GM19455 (cell line): Measurements from ENCODE around the gene SLA2.
A peak's percentile ranks its signal among the peaks of the same experiment; 100 is the strongest.
"Not testable (repeated sequence)": the region's sequence is repeated elsewhere in the genome, so short reads cannot be mapped to it uniquely, and the experiment has no call there.

Experiments
- ATAC-seq: cut with Tn5 transposase; IDR thresholded peaks from one replicate; pipeline ENCODE4 v1.9.1; 2021; ENCODE audit not compliant: unreplicated experiment

SLA2 gene

DNA sequence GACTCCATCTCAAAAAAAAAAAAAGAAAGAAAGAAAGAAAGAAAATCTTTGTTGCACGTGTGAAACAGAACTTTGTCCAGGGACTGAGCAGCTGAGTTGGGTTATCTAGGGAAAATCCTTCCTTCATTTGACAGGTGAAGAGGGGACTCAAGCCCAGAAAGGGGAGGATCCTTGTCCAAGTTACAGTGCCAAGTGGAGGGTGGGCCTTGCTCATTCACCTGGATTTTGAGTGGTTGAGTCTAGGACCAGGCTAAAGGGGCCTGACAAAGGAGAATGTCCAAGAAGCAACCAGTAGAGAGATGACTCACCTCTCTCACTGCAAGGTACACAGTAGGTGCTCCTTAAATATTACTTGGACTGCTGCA is 69.9 kb downstream of the SLA2 start:
- no peak for ATAC-seq

DNA sequence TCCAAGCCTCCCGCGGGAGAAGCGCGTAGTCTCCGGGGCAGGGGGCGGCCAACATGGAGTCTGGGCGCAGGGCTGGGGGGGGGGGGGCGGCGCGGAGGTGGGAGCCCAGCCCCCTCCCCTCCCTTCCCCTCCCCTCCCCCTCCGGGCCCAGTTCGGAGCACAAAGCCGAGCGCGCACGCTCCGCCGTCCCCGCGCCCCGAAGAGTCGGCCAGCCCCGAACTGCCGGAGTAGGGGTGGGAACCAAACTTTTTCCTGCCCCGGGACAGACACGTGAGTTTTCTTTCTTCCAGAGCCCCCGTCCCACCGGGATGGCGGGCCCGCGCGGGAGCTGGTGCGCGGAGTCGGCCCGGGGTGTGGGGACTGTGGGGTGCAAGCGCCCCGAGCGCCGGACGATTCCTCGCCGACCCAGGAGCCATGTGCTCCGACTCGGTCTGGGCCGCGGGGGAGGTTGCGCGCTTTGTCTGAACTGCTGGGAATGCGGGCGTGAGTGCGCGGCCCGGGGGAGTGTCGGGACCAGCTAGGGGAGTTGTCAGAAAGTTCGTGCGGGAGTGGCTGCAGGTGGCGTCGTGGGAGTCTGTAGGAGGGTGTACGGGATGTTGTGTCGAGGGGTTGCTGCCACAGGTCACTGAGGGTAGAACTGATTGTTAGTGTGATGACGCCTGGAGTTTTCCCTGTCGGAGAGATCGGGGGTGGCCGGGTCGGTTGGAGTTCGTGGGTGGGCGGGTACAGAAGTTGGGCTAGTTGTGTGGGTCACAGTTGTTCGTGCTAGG is 71.4 kb downstream of the SLA2 start:
- ATAC-seq: no peak

DNA sequence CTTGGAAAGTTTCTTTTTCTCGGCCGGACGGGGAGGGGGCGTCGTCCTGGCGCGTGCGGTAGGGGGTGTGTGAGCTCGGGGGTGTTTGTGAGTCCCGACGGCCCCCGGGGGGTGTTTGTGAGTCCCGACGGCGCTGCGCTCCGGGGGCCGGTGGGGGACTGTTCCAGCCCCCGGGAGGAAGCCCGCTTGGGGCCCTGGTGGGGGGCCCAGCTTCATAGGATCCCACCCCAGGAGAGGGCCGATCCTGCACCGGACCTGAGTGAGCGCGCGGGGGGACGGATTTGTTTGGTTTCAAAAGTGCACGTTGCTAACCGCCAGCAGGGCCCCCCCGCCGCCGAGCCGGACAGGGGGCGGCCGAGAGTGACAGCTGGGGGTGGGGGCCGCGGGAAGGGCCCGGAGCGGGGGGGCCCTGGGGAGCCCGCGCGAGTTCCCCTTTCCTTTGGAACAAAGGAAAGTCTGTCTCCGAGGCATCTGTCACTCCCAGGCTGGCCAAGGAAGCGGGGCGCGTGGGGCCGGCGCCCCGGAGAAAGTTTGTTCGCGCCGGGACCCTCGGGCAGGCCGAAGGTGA is 72.1 kb downstream of the SLA2 start:
- ATAC-seq: no peak

DNA sequence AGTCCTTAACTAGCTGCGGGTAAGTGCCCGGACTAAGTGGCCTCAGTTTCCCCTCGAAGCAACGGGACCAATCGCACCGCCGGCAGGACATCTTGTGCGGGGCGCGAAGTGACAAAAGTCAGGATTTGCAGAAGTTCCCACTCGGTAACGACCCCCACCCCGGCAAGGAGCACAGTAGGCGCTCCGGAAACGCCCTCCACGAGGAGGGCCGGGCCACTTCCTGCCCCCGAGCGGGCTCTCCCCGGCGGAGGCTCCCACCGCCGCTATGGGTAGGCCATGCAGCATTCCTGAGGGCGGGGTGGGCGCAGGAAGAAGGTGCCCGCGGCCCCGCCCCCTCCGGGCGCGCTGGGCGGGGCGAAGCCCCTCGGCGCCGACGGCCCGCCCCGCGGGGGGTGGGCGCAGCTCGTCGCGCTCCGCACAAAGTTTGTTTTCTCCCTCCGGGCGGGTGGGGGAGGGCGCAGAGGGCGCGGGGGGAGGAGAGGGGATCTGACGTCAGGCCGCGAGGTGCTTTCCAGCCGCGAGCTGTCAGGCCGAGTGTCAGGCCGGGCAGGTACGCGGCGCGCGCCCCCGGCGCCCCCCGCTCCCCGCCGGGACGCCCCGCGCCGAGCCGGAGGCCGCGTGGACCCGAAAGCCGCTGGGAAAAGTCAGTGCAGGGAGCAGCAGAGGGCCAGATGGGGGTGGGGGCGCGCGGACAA is 72.7 kb downstream of the SLA2 start, which contains the start of gene TGIF2:
TSS of gene TGIF2 (plus strand) at position 495 of the 695 bp plus-strand sequence. CDS start 5,178 bp downstream, outside the sequence.
- peak; percentile 66 for ATAC-seq

DNA sequence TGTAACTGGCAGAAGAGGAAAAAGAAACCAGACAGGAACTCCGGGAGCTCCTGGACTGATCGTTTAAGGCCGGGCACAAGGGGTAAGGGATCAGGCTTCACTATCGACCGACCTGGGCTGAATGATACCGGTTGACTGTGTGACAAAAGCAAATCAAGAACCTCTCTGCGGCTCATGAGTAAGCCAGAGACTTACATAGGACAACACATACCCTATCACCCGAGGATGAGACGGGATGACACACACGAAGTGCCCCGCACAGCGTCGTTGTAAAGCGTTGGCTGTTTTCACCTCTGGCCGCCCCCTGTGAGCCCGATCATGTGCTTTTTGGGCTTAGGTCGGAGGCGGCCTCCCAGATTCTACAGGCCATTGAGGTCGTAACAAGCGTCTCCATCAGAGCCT is 73.3 kb downstream of the SLA2 start:
- no peak for ATAC-seq

DNA sequence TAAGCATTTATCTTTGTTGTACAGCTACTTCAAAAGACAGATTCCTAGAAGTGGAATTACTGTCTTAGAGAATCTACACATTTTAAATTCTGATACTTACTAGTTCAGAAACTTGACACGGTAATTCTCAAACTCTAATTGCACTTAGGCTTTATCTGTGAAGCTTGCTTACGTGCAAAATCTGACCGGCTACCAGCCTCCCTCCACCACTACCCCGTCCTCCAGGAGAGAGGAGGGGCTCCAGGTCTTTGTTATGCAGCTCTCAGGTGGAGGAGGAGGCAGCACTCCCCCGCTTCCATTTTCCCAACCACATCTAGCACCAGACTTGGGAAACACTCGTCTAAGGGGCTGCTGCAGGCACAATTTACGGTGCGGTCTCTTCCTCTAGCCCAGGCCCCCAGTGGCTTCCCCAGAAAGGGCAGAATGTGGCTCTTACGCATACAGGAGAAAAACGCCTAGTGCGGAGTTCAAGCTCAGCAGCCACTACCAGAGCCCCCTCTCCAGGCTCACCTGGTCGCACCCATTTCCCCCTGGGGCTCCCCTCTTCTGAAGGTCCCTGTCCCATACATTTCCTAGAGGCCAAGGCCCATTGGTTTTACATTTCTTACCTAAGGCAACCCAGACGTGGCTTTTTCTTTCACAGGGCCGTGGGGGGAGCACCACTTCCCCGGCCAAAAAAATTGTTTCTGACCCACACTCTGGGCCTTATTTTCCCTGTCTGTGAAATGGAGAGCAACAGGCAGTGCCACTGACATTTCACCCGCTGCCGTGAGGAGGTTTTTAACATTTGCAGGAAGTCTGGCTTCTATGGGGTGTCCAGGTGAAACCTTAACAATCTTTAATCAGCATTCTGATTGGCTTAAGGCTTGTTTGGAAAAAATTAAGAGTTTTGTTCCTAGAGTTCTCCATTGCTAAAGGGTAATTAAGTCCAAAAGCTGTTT is 74.2 kb downstream of the SLA2 start:
- ATAC-seq: no peak

DNA sequence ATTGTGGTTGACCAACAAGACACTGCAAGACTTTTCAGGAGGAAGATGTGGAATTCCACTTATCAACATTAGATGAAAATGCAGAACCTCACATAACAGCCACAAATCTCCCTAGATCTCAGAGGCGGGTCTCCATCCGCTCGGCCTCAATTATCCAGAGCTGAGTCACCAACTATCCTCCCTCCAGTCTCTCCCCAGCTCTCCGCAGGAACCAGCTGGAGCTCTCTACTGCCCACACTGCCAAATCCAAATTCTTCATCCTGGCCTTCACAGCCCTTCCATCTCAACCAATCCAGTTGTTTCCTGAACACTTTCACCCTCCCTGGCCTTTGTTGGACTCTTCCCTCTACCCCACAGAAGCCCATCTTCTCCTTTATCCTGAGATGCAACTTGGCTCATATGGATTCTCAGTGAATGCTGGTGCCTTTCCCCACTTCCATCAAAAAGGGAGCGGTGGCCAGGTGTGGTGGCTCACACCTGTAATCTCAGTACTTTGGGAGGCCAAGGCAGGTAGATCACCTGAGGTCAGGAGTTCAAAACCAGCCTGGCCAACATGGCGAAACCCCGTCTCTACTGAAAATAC is 76.1 kb downstream of the SLA2 start:
- no peak for ATAC-seq

DNA sequence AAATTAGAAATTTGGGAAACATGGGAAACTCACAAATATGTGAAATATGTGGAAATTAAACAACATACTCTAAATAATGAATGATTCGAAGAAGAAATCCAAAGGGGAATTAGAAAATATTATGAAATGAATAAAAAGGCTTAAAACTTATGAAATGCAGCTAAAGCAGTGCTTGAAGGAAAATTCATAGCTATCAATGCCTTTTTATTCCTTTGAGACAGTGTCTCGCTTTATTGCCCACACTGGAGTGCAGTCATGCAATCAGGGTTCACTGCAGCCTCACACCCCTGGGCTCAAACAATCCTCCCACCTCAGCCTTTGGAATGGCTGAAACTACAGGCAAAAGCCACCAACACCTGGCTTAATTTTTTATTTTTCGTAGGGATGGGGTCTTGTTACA is 80.5 kb downstream of the SLA2 start:
- no peak for ATAC-seq

DNA sequence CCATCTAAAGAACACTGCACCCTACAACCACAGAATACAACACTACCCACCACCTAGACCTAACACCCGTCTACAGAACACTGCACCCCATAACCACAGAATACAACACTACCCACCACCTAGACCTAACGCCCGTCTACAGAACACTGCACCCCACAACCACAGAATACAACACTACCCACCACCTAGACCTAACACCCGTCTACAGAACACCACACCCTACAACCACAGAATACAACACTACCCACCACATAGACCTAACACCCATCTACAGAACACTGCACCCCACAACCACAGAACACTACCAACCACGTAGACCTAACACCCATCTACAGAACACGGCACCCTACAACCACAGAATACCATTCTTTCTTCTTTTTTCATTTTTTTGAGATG is 81.3 kb downstream of the SLA2 start:
- ATAC-seq: not testable (repeated sequence)

DNA sequence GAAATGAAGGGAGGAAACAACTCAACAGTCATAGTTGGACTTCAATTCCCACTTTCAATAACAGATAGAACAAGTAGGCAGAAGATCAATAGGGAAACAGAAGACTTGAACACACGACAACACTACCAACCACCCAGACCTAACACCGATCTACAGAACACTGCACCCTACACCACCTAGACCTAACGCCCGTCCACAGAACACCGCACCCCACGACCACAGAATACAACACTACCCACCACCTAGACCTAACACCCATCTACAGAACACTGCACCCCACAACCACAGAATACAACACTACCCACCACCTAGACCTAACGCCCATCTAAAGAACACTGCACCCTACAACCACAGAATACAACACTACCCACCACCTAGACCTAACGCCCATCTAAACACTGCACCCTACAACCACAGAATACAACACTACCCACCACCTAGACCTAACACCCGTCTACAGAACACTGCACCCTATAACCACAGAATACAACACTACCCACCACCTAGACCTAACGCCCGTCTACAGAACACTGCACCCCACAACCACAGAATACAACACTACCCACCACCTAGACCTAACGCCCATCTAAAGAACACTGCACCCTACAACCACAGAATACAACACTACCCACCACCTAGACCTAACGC is 81.8 kb downstream of the SLA2 start:
- ATAC-seq: not testable (repeated sequence)

DNA sequence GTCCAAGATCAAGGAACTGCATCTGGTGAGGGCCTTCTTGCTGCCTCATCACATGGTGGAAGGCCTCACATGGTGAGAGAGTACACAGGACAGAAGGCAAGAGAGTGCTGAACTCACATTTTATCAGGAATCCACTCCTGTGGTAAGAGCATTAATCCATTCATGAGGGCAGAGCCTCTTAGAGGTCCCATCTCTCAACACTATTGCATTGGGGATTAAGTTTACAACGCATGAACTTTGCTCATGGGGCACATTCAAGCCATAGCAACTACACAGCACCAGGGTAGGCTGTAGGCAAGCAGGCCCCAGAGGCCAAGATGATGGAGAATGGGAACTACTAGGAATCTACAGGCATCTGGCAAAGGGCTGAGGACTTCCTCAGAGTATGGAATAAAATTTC is 82.6 kb downstream of the SLA2 start:
- ATAC-seq: no peak

DNA sequence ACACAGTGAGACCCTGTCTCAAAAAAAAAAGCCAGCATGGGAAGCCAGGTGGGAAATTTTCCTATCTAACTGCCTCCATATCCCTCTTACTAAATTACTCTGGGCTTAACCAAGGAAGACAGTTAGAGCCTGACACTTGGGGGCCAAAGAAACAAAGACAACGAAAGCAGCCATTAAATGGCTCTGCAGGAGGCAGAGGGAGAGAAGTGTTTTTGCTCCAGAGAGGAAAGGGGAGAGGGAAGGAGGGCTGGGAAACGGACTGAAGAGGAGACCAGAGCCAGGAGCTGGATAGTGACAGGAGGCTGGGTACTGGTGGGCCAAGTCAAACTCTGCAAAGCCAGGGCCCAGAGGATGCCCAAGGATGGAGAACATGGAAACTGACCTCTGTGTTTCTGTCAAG is 83.3 kb downstream of the SLA2 start:
- no peak for ATAC-seq
